MM.1S (cell line): ENCODE measurements around the gene DOK6.

Source experiments
- EZH2 ChIP-seq: fragments of 300-600 bp; sonication (generic); optimal IDR thresholded peaks from 2 replicates; pipeline ENCODE3; 2017; ENCODE audit warnings: low read depth, mild to moderate bottlenecking, antibody characterized with exemption, low read length, mixed read lengths
- EZH2phosphoT487 ChIP-seq: fragments of 300-600 bp; sonication (generic); IDR thresholded peaks from 2 replicates; pipeline ENCODE4 v1.6.1; 2018; ENCODE audit warnings: antibody characterized with exemption, low read length
- TF ChIP-seq, protein P1 (sequence below): fragments of 300-600 bp; sonication (generic); IDR thresholded peaks from 2 replicates; pipeline ENCODE4 v1.5.1; 2016; ENCODE audit warnings: antibody characterized with exemption, low read length, mixed read lengths

DNA sequence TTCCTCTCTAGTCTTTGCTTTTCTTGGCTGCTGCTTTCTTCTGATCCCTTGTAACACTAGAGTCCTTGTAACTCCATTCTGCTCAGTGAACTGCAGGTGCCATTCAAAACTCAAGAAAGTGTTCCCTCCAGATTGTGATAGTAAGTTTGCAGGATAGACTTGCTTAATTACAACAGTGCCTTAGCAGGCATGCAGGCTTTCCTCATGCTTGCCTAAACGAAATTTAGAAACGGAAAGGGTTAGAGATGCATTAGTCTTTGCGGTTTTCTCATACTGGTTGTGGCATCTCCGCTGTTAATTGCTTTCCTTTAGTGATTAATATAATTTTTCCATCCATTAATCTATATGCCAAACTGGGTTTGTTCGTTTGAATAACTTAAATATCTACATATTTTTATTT, 82.9 kb downstream of the DOK6 start:
- TF ChIP-seq, protein P1, sequence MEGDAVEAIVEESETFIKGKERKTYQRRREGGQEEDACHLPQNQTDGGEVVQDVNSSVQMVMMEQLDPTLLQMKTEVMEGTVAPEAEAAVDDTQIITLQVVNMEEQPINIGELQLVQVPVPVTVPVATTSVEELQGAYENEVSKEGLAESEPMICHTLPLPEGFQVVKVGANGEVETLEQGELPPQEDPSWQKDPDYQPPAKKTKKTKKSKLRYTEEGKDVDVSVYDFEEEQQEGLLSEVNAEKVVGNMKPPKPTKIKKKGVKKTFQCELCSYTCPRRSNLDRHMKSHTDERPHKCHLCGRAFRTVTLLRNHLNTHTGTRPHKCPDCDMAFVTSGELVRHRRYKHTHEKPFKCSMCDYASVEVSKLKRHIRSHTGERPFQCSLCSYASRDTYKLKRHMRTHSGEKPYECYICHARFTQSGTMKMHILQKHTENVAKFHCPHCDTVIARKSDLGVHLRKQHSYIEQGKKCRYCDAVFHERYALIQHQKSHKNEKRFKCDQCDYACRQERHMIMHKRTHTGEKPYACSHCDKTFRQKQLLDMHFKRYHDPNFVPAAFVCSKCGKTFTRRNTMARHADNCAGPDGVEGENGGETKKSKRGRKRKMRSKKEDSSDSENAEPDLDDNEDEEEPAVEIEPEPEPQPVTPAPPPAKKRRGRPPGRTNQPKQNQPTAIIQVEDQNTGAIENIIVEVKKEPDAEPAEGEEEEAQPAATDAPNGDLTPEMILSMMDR, result no peak
- no peak for TF ChIP-seq EZH2phosphoT487
- TF ChIP-seq EZH2, result no peak
